Measurements from ENCODE around the gene ADRB1. TPM values are rescaled to one million over a fixed set of nuclear protein-coding genes. Genes with fewer than 3 reads are reported as not detected.

The ADRB1 gene
- total RNA-seq (2014; rRNA removed; shearing (Covaris generic)), result 1.3 and 1.4 TPM in 2 replicates

GRCh38 chr10:114043532-114044246 lies at the start of gene ADRB1:
Gene ADRB1 (plus strand): TSS chr10:114043866. CDS start chr10:114044133, 267 bp downstream.
- H3K27me3 ChIP-seq (replicated peaks), result peaks cover 21% of the 10 kb centered on the region
- H3K4me3 ChIP-seq, result peak within 1 kb of the TSS; percentile 57
- H3K27ac ChIP-seq, result no peak within 1 kb of the TSS
- peaks cover 30% of the 10 kb centered on the region for H3K4me1 ChIP-seq (replicated peaks)
- no peaks in the 10 kb centered on the region for H3K36me3 ChIP-seq
- peak in 1 of 2 experiments; percentile 86 for DNase-seq (ENCODE audit: low read depth in 1 of 2, low spot score in 2 of 2)
- H3K9me3 ChIP-seq (replicated peaks), result peaks cover 7% of the 10 kb centered on the region

DNA sequence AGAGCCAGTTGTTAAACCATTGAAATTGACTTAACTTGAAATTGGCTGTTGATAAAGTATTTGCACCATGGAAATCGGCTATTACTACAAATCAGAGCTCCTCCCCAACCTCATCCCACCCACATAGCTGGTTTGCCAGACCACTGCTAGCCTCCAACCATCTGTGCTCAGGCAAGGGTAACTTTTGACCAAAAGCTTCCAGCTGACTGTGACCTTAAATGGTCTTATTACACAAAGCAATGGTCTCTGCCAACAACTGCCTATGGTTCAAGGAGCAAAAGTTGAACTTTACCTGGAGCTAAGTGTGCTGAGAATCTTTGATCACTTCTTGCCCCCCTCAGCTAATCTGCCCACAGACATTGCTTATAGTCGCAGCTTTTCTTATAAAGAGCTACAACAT lies 48.5 kb upstream of the ADRB1 start:
- no peak for DNase-seq (ENCODE audit: low read depth in 1 of 2, low spot score in 2 of 2)
- Histone ChIP-seq H3K36me3 (no peaks in the 10 kb centered on the region), H3K27me3 (replicated peaks) (no peaks in the 10 kb centered on the region), H3K4me1 (replicated peaks) (no peaks in the 10 kb centered on the region; the same call in 1 of the 2 replicates), H3K27ac (no peak overlapping the region), H3K9me3 (replicated peaks) (no peaks in the 10 kb centered on the region), H3K4me3 (no peak overlapping the region)

- Histone ChIP-seq H3K9me3 (replicated peaks) (no peaks in the 10 kb centered on the region), H3K4me3 (no peak overlapping the region), H3K36me3 (no peaks in the 10 kb centered on the region), H3K4me1 (replicated peaks) (no peaks in the 10 kb centered on the region), H3K27ac (no peak overlapping the region), H3K27me3 (replicated peaks) (no peaks in the 10 kb centered on the region)
- DNase-seq (ENCODE audit: low read depth in 1 of 2, low spot score in 2 of 2), result no peak
Measured at GRCh38 chr10:113997428-113997827, 46.2 kb upstream of the ADRB1 start.

- Histone ChIP-seq H3K27ac (no peak overlapping the region), H3K4me3 (no peak overlapping the region), H3K9me3 (replicated peaks) (no peaks in the 10 kb centered on the region), H3K4me1 (replicated peaks) (no peaks in the 10 kb centered on the region), H3K27me3 (replicated peaks) (no peaks in the 10 kb centered on the region), H3K36me3 (no peaks in the 10 kb centered on the region)
- no peak for DNase-seq (ENCODE audit: low read depth in 1 of 2, low spot score in 2 of 2)
Measured at GRCh38 chr10:113999531-113999930, 44.1 kb upstream of the ADRB1 start.

GRCh38 chr10:114000457-114001010 lies 43.1 kb upstream of the ADRB1 start:
- Histone ChIP-seq H3K27ac (no peak overlapping the region), H3K9me3 (replicated peaks) (no peaks in the 10 kb centered on the region), H3K36me3 (no peaks in the 10 kb centered on the region), H3K4me3 (no peak overlapping the region), H3K4me1 (replicated peaks) (no peaks in the 10 kb centered on the region), H3K27me3 (replicated peaks) (no peaks in the 10 kb centered on the region)
- DNase-seq (ENCODE audit: low read depth in 1 of 2, low spot score in 2 of 2), result no peak

DNA sequence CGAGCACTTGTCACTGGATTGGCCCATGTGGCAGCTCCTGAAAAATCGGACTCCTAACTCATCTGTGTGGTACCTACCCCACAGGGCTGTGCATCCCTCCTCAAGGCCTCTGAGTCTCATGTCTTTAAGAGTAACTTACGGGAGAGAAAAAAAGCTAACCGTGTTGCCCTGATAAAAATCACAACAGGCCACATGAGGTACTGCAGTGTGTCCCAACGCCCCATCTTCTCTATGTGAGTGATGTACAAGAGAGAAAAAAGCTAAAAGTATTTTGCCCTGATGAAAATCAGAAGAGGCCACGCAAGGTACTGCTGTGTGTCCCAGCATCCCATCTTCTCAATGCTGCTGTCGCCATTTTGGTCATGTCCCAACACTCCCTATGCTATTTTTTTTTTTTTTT lies 41.2 kb upstream of the ADRB1 start:
- H3K36me3 ChIP-seq, result no peaks in the 10 kb centered on the region
- no peaks in the 10 kb centered on the region for H3K9me3 ChIP-seq (replicated peaks)
- H3K4me1 ChIP-seq (replicated peaks), result no peaks in the 10 kb centered on the region
- DNase-seq (ENCODE audit: low read depth in 1 of 2, low spot score in 2 of 2), result no peak
- no peaks in the 10 kb centered on the region for H3K27me3 ChIP-seq (replicated peaks)
- no peak overlapping the region for H3K4me3 ChIP-seq
- H3K27ac ChIP-seq, result no peak overlapping the region

GRCh38 chr10:114003161-114003941 lies 40.3 kb upstream of the ADRB1 start:
- H3K27ac ChIP-seq, result no peak overlapping the region
- H3K4me3 ChIP-seq, result no peak overlapping the region
- H3K9me3 ChIP-seq (replicated peaks), result no peaks in the 10 kb centered on the region
- peaks cover 1% of the 10 kb centered on the region for H3K4me1 ChIP-seq (replicated peaks)
- no peak for DNase-seq (ENCODE audit: low read depth in 1 of 2, low spot score in 2 of 2)
- no peaks in the 10 kb centered on the region for H3K36me3 ChIP-seq
- H3K27me3 ChIP-seq (replicated peaks), result no peaks in the 10 kb centered on the region

GRCh38 chr10:114009281-114009996 lies 34.2 kb upstream of the ADRB1 start:
- Histone ChIP-seq H3K27ac (no peak overlapping the region), H3K9me3 (replicated peaks) (no peaks in the 10 kb centered on the region), H3K4me3 (no peak overlapping the region), H3K27me3 (replicated peaks) (no peaks in the 10 kb centered on the region), H3K36me3 (no peaks in the 10 kb centered on the region), H3K4me1 (replicated peaks) (peaks cover 15% of the 10 kb centered on the region)
- DNase-seq (ENCODE audit: low read depth in 1 of 2, low spot score in 2 of 2), result peak in 1 of 2 experiments; percentile 50

GRCh38 chr10:114010316-114010715 lies 33.4 kb upstream of the ADRB1 start:
- Histone ChIP-seq H3K27ac (no peak overlapping the region), H3K4me3 (no peak overlapping the region), H3K36me3 (no peaks in the 10 kb centered on the region), H3K27me3 (replicated peaks) (no peaks in the 10 kb centered on the region), H3K4me1 (replicated peaks) (peaks cover 15% of the 10 kb centered on the region), H3K9me3 (replicated peaks) (no peaks in the 10 kb centered on the region)
- no peak for DNase-seq (ENCODE audit: low read depth in 1 of 2, low spot score in 2 of 2)

DNA sequence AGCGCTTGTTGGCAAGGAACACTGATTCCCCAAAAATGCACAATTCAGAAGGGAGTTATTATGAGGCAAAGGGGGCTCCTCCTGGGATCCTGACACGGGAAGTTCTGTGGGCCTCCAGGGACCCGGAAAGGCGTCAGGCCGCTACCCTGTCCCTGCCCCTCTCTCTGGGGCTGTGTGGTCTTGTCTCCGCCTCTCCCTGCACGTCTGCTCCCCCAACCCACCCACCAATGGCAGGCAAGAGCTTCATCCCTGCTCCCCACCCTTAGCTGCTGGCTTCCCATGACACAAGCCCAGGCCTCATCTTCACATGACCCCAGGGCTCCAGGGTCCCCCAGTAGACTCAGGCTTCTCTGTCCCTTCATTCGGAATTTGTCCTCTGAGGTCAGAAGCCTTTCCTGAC lies 31.0 kb upstream of the ADRB1 start:
- Histone ChIP-seq H3K9me3 (replicated peaks) (no peaks in the 10 kb centered on the region), H3K27ac (no peak overlapping the region), H3K27me3 (replicated peaks) (no peaks in the 10 kb centered on the region), H3K36me3 (no peaks in the 10 kb centered on the region), H3K4me3 (no peak overlapping the region), H3K4me1 (replicated peaks) (peaks cover 15% of the 10 kb centered on the region)
- DNase-seq (ENCODE audit: low read depth in 1 of 2, low spot score in 2 of 2), result no peak

DNA sequence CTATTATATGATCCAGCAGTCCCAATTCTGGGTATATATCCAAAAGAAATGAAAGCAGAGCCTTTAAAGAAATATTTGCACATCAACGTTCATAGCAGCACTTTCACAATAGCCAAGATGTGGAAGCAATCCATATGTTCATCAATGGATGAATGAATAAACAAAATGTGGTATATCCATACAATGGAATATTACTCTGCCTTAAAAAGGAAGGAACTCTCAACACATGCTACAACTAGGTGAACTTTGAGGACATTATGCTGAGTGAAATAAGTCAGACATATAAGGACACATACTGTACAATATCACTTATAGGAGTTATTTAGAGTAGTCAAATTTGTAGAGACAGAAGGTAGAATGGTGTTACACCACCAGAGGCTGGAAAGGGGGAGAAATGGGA lies 28.0 kb upstream of the ADRB1 start:
- H3K9me3 ChIP-seq (replicated peaks), result no peaks in the 10 kb centered on the region
- no peaks in the 10 kb centered on the region for H3K36me3 ChIP-seq
- no peak overlapping the region for H3K27ac ChIP-seq
- no peaks in the 10 kb centered on the region for H3K4me1 ChIP-seq (replicated peaks)
- no peak for DNase-seq (ENCODE audit: low read depth in 1 of 2, low spot score in 2 of 2)
- H3K27me3 ChIP-seq (replicated peaks), result no peaks in the 10 kb centered on the region
- H3K4me3 ChIP-seq, result no peak overlapping the region

DNA sequence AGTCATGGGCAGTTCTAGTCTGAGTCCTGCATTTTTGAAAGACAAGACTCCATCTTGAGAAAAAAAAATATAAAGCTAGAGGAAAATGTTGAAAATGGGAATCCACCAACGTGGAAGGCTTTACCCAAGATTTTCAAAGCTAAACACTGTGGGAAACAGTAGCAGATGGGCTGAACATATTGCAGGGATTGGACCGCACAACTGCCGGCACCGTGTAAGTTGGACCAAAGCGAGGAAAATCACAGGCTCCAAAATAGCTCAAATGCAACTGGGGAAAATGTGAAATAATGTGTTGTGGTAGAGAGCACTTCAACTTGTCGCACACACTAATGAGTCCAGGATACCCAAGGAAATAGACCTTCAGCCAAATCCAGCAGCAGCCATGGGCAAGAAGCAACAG lies 26.4 kb upstream of the ADRB1 start:
- no peak for DNase-seq (ENCODE audit: low read depth in 1 of 2, low spot score in 2 of 2)
- H3K9me3 ChIP-seq (replicated peaks), result no peaks in the 10 kb centered on the region
- no peak overlapping the region for H3K27ac ChIP-seq
- no peaks in the 10 kb centered on the region for H3K27me3 ChIP-seq (replicated peaks)
- H3K36me3 ChIP-seq, result no peaks in the 10 kb centered on the region
- no peak overlapping the region for H3K4me3 ChIP-seq
- H3K4me1 ChIP-seq (replicated peaks), result no peaks in the 10 kb centered on the region

- no peaks in the 10 kb centered on the region for H3K4me1 ChIP-seq (replicated peaks)
- no peaks in the 10 kb centered on the region for H3K36me3 ChIP-seq
- no peak for DNase-seq (ENCODE audit: low read depth in 1 of 2, low spot score in 2 of 2)
- no peaks in the 10 kb centered on the region for H3K9me3 ChIP-seq (replicated peaks)
- H3K27me3 ChIP-seq (replicated peaks), result no peaks in the 10 kb centered on the region
- no peak overlapping the region for H3K4me3 ChIP-seq
- no peak overlapping the region for H3K27ac ChIP-seq
Measured at GRCh38 chr10:114017873-114018272, 25.8 kb upstream of the ADRB1 start.

All from SJSA1 (cell line).